WERI-Rb-1 (cell line): ENCODE measurements around the gene CDC14B.
A peak's percentile ranks its signal among the peaks of the same experiment; 100 is the strongest.

ENCODE experiments used
- DNase-seq: peaks from one replicate; pipeline ENCODE4 v3.0.0-alpha.2; 2020
- H3K27ac ChIP-seq: fragments of 250-450 bp; sonication (Bioruptor Pico); 2 replicates; pipeline ENCODE4 v1.5.1; 2020; ENCODE audit warnings: mild to moderate bottlenecking, moderate library complexity
- H3K27me3 ChIP-seq: fragments of 250-450 bp; sonication (Bioruptor Pico); 2 replicates; pipeline ENCODE4 v1.5.1; 2021; ENCODE audit warnings: mild to moderate bottlenecking, low read depth, moderate library complexity; ENCODE audit not compliant: insufficient read depth, severe bottlenecking
- H3K36me3 ChIP-seq: fragments of 250-450 bp; sonication (Bioruptor Pico); 2 replicates; pipeline ENCODE4 v1.5.1; 2020; ENCODE audit warnings: mild to moderate bottlenecking, moderate library complexity
- H3K4me3 ChIP-seq: 2 replicates; pipeline ENCODE4 v1.5.1; 2011; ENCODE audit warnings: low read depth, mild to moderate bottlenecking, control low read depth, low read length
- H3K9me3 ChIP-seq: fragments of 250-450 bp; sonication (Bioruptor Pico); 2 replicates; pipeline ENCODE4 v1.5.1; 2021; ENCODE audit warnings: mild to moderate bottlenecking, moderate library complexity; ENCODE audit not compliant: severe bottlenecking
- CTCF ChIP-seq: IDR thresholded peaks from 2 replicates; pipeline ENCODE4 v1.5.1; 2011; ENCODE audit warnings: low read depth, mild to moderate bottlenecking, control low read depth, inconsistent platforms, low read length

The CDC14B gene

GRCh38 chr9:96663506-96664120 is 44.0 kb upstream of the CDC14B start:
- Histone ChIP-seq H3K4me3 (no peak overlapping the region), H3K9me3 (no peaks in the 10 kb centered on the region), H3K27ac (no peak overlapping the region), H3K27me3 (no peaks in the 10 kb centered on the region), H3K36me3 (no peaks in the 10 kb centered on the region)
- TF ChIP-seq CTCF = no peak
- DNase-seq = no peak

GRCh38 chr9:96661711-96662110 is 42.1 kb upstream of the CDC14B start:
- H3K4me3 ChIP-seq = no peak overlapping the region
- no peaks in the 10 kb centered on the region for H3K27me3 ChIP-seq
- no peaks in the 10 kb centered on the region for H3K9me3 ChIP-seq
- H3K27ac ChIP-seq = no peak overlapping the region
- no peak for DNase-seq
- no peaks in the 10 kb centered on the region for H3K36me3 ChIP-seq
- no peak for TF ChIP-seq CTCF

GRCh38 chr9:96660692-96661248 is 41.1 kb upstream of the CDC14B start:
- H3K27me3 ChIP-seq = no peaks in the 10 kb centered on the region
- H3K9me3 ChIP-seq = no peaks in the 10 kb centered on the region
- no peak for TF ChIP-seq CTCF
- no peak for DNase-seq
- no peak overlapping the region for H3K4me3 ChIP-seq
- no peaks in the 10 kb centered on the region for H3K36me3 ChIP-seq
- H3K27ac ChIP-seq = no peak overlapping the region

GRCh38 chr9:96655198-96655851 is 35.7 kb upstream of the CDC14B start, which contains the start of gene PRXL2C:
TSS of gene PRXL2C (minus strand) at chr9:96655317. CDS start at chr9:96655281, 36 bp downstream.
- H3K36me3 ChIP-seq = 0 out of 2 replicates have a peak, but pooled peaks cover 7% of the 10 kb centered on the region
- peak; percentile 91 for DNase-seq
- peak within 1 kb of the TSS; percentile 73 for H3K27ac ChIP-seq
- H3K4me3 ChIP-seq = peak within 1 kb of the TSS; percentile 89
- TF ChIP-seq CTCF = no peak
- no peaks in the 10 kb centered on the region for H3K9me3 ChIP-seq
- no peaks in the 10 kb centered on the region for H3K27me3 ChIP-seq

- Histone ChIP-seq H3K9me3 (no peaks in the 10 kb centered on the region), H3K27ac (peak overlapping the region; percentile 73), H3K27me3 (no peaks in the 10 kb centered on the region), H3K4me3 (peak overlapping the region; percentile 89), H3K36me3 (peaks cover 7% of the 10 kb centered on the region; the same call in 1 of the 2 replicates)
- TF ChIP-seq CTCF = peak; percentile 29; the same call in 1 of the 2 replicates
- DNase-seq = peak; percentile 79
Measured at GRCh38 chr9:96654450-96655197, 35.0 kb upstream of the CDC14B start.
